Left ventricle myocardium inferior (tissue), 1 donor: ENCODE measurements around the gene KCTD19. TPM values are rescaled to one million over a fixed set of nuclear protein-coding genes. Genes with fewer than 3 reads are reported as not detected.

Experiments
- DNase-seq: peaks from one replicate; pipeline ENCODE4 v3.0.0-alpha.2; 2020
- H3K27ac ChIP-seq: fragments of 200-600 bp; replicated peaks from 2 replicates; pipeline ENCODE4 v1.8.0; 2021
- H3K27me3 ChIP-seq: fragments of 200-600 bp; 2 replicates; pipeline ENCODE4 v1.8.0; 2021; ENCODE audit warnings: low read depth
- H3K36me3 ChIP-seq: fragments of 200-600 bp; 2 replicates; pipeline ENCODE4 v1.8.0; 2021
- H3K4me1 ChIP-seq: fragments of 200-600 bp; 2 replicates; pipeline ENCODE4 v1.8.0; 2021
- H3K4me3 ChIP-seq: fragments of 200-600 bp; 2 replicates; pipeline ENCODE4 v1.8.0; 2021; ENCODE audit warnings: mild to moderate bottlenecking, moderate library complexity
- H3K9me3 ChIP-seq: fragments of 200-600 bp; replicated peaks from 2 replicates; pipeline ENCODE4 v1.8.0; 2021
- CTCF ChIP-seq: fragments of 200-600 bp; IDR thresholded peaks from 2 replicates; pipeline ENCODE4 v1.8.0; 2021; ENCODE audit warnings: antibody characterized with exemption, mild to moderate bottlenecking, borderline replicate concordance
- intact Hi-C: fragments of 100-400 bp; cut with micrococcal nuclease; formaldehyde crosslinking; loops from one replicate; pipeline ENCODE4 v1.11.0; 2022
- total RNA-seq: library from RNA; stranded (reverse); fragmentation: NEBNext Ultra II Directional; extraction: Animal tissue kit (Norgen Biotek cat#: 25700); gene quantifications from one replicate; pipeline ENCODE4 v1.2.1, GENCODE V29; 2021
- donor health status: DM: no; HTN: yes; CAD: no; lungs with severe emphysema.

KCTD19 gene
- total RNA-seq, 1 donor from 2014 or later = not detected

DNA sequence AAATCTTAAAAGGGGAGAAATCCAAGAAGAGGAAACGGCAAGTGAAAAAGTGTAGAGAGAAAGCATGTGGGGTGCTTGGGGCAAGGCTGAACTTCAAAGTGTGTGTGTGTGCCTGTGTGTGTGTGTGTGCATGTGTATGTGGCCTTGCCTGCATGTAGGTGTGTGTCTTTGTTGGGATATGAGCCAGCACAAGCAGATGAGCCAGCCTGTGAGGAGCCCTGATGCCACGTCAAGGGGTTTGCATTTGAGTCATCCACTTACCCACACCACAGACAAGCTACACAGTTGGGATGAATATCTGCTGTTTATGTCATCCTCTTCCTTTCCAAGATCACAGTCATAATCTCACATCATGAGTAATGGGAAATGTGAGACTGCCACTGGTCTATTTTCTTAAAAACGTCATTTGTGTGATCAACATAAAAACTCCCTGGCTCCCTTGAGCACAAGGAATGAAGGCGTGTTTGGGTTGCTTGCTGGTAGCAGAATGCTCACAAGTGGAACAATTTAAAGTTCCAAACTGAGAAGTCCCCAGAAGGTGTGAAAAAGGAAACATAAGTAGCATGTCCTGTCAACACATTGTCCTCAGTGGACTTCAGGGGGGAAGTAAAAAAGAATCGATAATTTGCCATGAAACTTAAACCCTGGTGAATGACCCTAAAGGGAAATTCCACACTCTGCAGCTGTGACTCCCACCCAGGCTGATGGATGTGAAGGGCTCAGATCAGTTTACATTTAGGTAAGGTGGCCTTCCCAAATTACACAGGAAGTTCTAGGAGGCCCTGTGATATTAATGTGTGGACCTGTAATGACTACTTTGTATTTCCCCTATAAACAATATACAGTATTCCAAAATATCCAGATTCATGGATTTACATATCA, 14.7 kb downstream of the KCTD19 start:
- Histone ChIP-seq H3K9me3 (no peaks in the 10 kb centered on the region), H3K27me3 (peaks cover 13% of the 10 kb centered on the region), H3K4me1 (no peaks in the 10 kb centered on the region), H3K36me3 (no peaks in the 10 kb centered on the region), H3K4me3 (no peak overlapping the region), H3K27ac (no peak overlapping the region)
- no peak for DNase-seq
- no peak for TF ChIP-seq CTCF
- intact Hi-C loops = no loop called here

GRCh38 chr16:67310561-67310960, 16.0 kb downstream of the KCTD19 start:
- intact Hi-C loops = no loop called here
- H3K4me1 ChIP-seq = no peaks in the 10 kb centered on the region

GRCh38 chr16:67305216-67306071, 21.1 kb downstream of the KCTD19 start:
- TF ChIP-seq CTCF = no peak
- Histone ChIP-seq H3K27me3 (no peaks in the 10 kb centered on the region), H3K9me3 (no peaks in the 10 kb centered on the region), H3K4me3 (no peak overlapping the region), H3K4me1 (peaks cover 15% of the 10 kb centered on the region), H3K27ac (no peak overlapping the region), H3K36me3 (no peaks in the 10 kb centered on the region)
- DNase-seq = no peak
- intact Hi-C loops = no loop called here

More at GRCh38 chr16:67310561-67310960, 16.0 kb downstream of the KCTD19 start:
- Histone ChIP-seq H3K36me3 (no peaks in the 10 kb centered on the region), H3K27me3 (peaks cover under 1% of the 10 kb centered on the region), H3K9me3 (no peaks in the 10 kb centered on the region), H3K27ac (no peak overlapping the region), H3K4me3 (no peak overlapping the region)
- no peak for TF ChIP-seq CTCF
- no peak for DNase-seq

- Histone ChIP-seq H3K27me3 (no peaks in the 10 kb centered on the region), H3K27ac (no peak overlapping the region), H3K4me3 (no peak overlapping the region), H3K4me1 (peaks cover 15% of the 10 kb centered on the region), H3K36me3 (no peaks in the 10 kb centered on the region), H3K9me3 (no peaks in the 10 kb centered on the region)
- no peak for DNase-seq
- no peak for TF ChIP-seq CTCF
- intact Hi-C loops = no loop called here
Measured at GRCh38 chr16:67304020-67304419, 22.5 kb downstream of the KCTD19 start.

DNA sequence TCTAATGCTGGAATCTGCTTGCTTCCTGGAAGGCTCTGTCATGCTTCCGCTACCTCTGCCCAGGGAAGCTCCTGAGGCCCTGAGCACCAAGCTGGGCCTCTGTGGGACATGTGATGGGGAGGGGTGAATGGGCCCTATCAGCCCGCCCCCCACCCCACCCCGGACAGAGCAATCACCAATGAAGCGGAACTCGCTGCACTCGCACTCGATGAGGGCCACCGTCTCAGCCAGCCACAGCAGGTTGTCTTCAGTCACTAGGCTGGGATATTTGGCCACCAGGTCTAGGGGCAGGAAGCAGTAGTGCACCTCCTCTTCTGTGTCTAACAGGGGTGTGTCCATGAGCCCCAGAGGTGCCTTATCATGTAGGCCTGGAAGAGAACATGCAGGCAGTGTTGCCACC, 23.6 kb downstream of the KCTD19 start:
- DNase-seq = no peak
- TF ChIP-seq CTCF = no peak
- intact Hi-C loops = no loop called here

More for the DNA sequence above, 23.6 kb downstream of the KCTD19 start:
- Histone ChIP-seq H3K27me3 (peaks cover 3% of the 10 kb centered on the region), H3K4me1 (peaks cover 15% of the 10 kb centered on the region), H3K36me3 (no peaks in the 10 kb centered on the region), H3K4me3 (no peak overlapping the region), H3K9me3 (no peaks in the 10 kb centered on the region), H3K27ac (no peak overlapping the region)
